ENCODE results near the gene NCBP2.

Gene NCBP2

DNA sequence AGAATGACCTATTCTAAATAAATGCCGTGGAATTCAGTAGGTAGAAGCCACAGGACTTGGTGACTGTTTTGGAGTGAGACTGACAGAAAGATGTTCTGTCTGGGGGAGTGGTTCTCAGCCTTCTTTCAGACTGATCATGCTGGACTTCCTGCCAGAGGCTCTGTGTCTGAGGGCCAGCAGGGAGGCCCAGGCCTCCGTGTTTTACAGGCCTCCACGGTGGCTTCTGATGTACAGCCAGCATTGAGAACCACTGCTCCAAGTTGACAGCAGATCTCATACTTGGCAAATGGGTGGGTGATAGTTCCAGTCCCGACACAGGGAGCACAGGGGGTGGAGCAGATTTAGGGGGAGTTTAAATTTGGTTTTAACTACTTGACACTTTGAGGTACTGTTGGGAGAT, 33.0 kb upstream of the NCBP2 start:
- Histone ChIP-seq H3K4me2 (ENCODE audit: low read length) (no peak overlapping the region), H3K4me1 (ENCODE audit: insufficient read depth, low read length, severe bottlenecking) (peaks cover 12% of the 10 kb centered on the region), H4K20me1 (ENCODE audit: insufficient read depth, low read length) (no peaks in the 10 kb centered on the region), H3F3A (ENCODE audit: insufficient read depth, low read length) (no peaks in the 10 kb centered on the region), H2AFZ (ENCODE audit: low read length) (no peak overlapping the region), H3K79me2 (ENCODE audit: insufficient read depth, low read length) (no peaks in the 10 kb centered on the region), H3K27ac (ENCODE audit: low read depth, low read length, poor library complexity, severe bottlenecking) (no peak overlapping the region), H3K9me3 (ENCODE audit: low read length) (peaks cover 2% of the 10 kb centered on the region; the same call in 1 of the 2 replicates), H3K36me3 (ENCODE audit: insufficient read depth, low read length) (no peaks in the 10 kb centered on the region), H3K9ac (ENCODE audit: low read length) (no peak overlapping the region), H3K27me3 (ENCODE audit: insufficient read depth, low read length) (peaks cover 12% of the 10 kb centered on the region; the same call in 1 of the 2 replicates), H3K4me3 (ENCODE audit: low read depth, low read length, poor library complexity, severe bottlenecking) (no peak overlapping the region), H3K9me2 (ENCODE audit: low read depth, low read length) (no peaks in the 10 kb centered on the region)
- TF ChIP-seq CTCF (IDR thresholded peaks at IDR 0.05; ENCODE audit: low read length) (no peak), EZH2 (IDR thresholded peaks at IDR 0.05; ENCODE audit: borderline replicate concordance, low read length) (no peak)

DNA sequence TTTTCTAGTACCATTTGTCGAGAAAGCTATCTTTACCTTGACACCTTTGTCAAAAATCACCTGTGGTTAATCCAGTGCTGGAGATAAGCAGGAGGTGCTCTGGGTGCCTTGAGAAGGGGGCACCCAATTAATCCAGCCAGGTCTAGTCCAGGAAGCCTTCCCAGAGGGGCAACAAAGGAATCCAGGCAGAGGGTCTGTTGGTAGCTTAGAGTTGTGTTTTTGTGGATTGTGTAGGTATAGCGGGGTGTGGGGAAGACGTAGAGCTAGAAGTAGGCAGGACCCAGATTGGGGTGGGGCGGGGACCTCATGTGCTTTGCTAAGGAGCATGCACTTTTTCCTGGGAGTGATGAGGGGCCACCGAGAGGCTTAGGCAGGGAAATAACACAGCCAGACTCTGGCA, 32.3 kb upstream of the NCBP2 start:
- H3K27me3 ChIP-seq (ENCODE audit: insufficient read depth, low read length) = peaks cover 15% of the 10 kb centered on the region; the same call in 1 of the 2 replicates
- H3K4me3 ChIP-seq (ENCODE audit: low read depth, low read length, poor library complexity, severe bottlenecking) = no peak overlapping the region
- no peaks in the 10 kb centered on the region for H4K20me1 ChIP-seq (ENCODE audit: insufficient read depth, low read length)
- no peaks in the 10 kb centered on the region for H3K36me3 ChIP-seq (ENCODE audit: insufficient read depth, low read length)
- no peaks in the 10 kb centered on the region for H3K79me2 ChIP-seq (ENCODE audit: insufficient read depth, low read length)
- no peak overlapping the region for H3K4me2 ChIP-seq (ENCODE audit: low read length)
- no peaks in the 10 kb centered on the region for H3K9me2 ChIP-seq (ENCODE audit: low read depth, low read length)
- no peaks in the 10 kb centered on the region for H3F3A ChIP-seq (ENCODE audit: insufficient read depth, low read length)
- H3K27ac ChIP-seq (ENCODE audit: low read depth, low read length, poor library complexity, severe bottlenecking) = no peak overlapping the region
- H3K4me1 ChIP-seq (ENCODE audit: insufficient read depth, low read length, severe bottlenecking) = peaks cover 17% of the 10 kb centered on the region
- H3K9me3 ChIP-seq (ENCODE audit: low read length) = peaks cover 2% of the 10 kb centered on the region; the same call in 1 of the 2 replicates
- no peak overlapping the region for H2AFZ ChIP-seq (ENCODE audit: low read length)
- TF ChIP-seq CTCF (IDR thresholded peaks at IDR 0.05; ENCODE audit: low read length) (no peak), EZH2 (IDR thresholded peaks at IDR 0.05; ENCODE audit: borderline replicate concordance, low read length) (no peak)
- no peak overlapping the region for H3K9ac ChIP-seq (ENCODE audit: low read length)

DNA sequence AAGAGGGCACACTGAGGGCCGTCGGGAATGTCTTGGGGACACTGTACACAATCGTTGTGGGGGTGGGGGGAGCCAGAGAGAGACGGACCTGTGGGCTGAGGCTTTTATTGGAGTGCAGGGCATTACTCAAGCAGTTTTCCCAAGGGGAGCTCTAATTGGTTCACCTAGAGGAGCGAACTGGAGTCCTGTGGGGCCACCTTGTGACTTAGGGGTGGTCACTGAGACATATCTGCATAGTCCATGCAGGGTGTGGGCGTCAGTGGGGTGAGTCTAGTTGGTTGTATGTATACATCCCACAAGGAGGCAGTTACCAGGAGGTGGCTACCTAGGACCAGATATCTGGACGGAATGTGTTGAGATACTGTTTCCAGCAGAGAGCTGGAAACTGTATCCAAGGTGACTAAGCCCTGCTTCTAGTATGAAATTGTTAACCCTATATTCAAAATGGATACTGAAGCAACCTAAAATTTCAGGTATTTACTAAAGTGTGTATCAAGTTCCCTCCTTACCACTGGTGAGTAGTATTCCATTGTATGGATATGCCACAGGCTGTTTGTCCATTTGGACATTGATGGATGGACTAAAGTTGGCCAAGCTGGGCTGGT, 28.9 kb upstream of the NCBP2 start:
- no peaks in the 10 kb centered on the region for H3F3A ChIP-seq (ENCODE audit: insufficient read depth, low read length)

More for the DNA sequence above, 28.9 kb upstream of the NCBP2 start:
- Histone ChIP-seq H3K79me2 (ENCODE audit: insufficient read depth, low read length) (no peaks in the 10 kb centered on the region), H3K36me3 (ENCODE audit: insufficient read depth, low read length) (no peaks in the 10 kb centered on the region), H3K27me3 (ENCODE audit: insufficient read depth, low read length) (peaks cover 15% of the 10 kb centered on the region; the same call in 1 of the 2 replicates), H3K9me2 (ENCODE audit: low read depth, low read length) (no peaks in the 10 kb centered on the region), H3K4me1 (ENCODE audit: insufficient read depth, low read length, severe bottlenecking) (peaks cover 16% of the 10 kb centered on the region), H3K4me2 (ENCODE audit: low read length) (no peak overlapping the region), H3K9me3 (ENCODE audit: low read length) (peaks cover 2% of the 10 kb centered on the region; the same call in 1 of the 2 replicates), H2AFZ (ENCODE audit: low read length) (no peak overlapping the region), H3K4me3 (ENCODE audit: low read depth, low read length, poor library complexity, severe bottlenecking) (no peak overlapping the region), H4K20me1 (ENCODE audit: insufficient read depth, low read length) (no peaks in the 10 kb centered on the region), H3K27ac (ENCODE audit: low read depth, low read length, poor library complexity, severe bottlenecking) (no peak overlapping the region), H3K9ac (ENCODE audit: low read length) (no peak overlapping the region)
- TF ChIP-seq CTCF (IDR thresholded peaks at IDR 0.05; ENCODE audit: low read length) = no peak
- no peak for TF ChIP-seq EZH2 (IDR thresholded peaks at IDR 0.05; ENCODE audit: borderline replicate concordance, low read length)

Data from OCI-LY1 (cell line).